Mucosa of descending colon (tissue), 3 donors: ENCODE results near the gene CSNK1G2. TPM values are rescaled to one million over a fixed set of nuclear protein-coding genes. Genes with fewer than 3 reads are reported as not detected.

ENCODE experiments used
- ATAC-seq: fragments of 200-7000 bp; cut with Tn5 transposase; one replicate; pipeline ENCODE4 v1.9.1; 2020; ENCODE audit warnings: mild to moderate bottlenecking, moderate library complexity
- DNase-seq, 3 donors: peaks; one replicate each; pipeline ENCODE4 v3.0.0-alpha.2; 2020
- H3K36me3 ChIP-seq: fragments of 200-600 bp; one replicate; pipeline ENCODE4 v1.8.0; 2021; ENCODE audit warnings: low read depth, mild to moderate bottlenecking
- H3K4me1 ChIP-seq: fragments of 200-600 bp; one replicate; pipeline ENCODE4 v1.8.0; 2021; ENCODE audit warnings: low read depth, mild to moderate bottlenecking
- H3K4me3 ChIP-seq: fragments of 200-600 bp; one replicate; pipeline ENCODE4 v1.8.0; 2021; ENCODE audit warnings: mild to moderate bottlenecking
- H3K9me3 ChIP-seq: fragments of 200-600 bp; one replicate; pipeline ENCODE4 v1.8.0; 2021; ENCODE audit warnings: mild to moderate bottlenecking
- CTCF ChIP-seq: fragments of 200-600 bp; IDR thresholded peaks from one replicate; pipeline ENCODE4 v1.8.0; 2022; ENCODE audit warnings: antibody characterized with exemption, mild to moderate bottlenecking
- intact Hi-C, 2 donors: fragments of 100-400 bp; cut with DNase I in 1 of 2; cut with micrococcal nuclease in 1 of 2; formaldehyde crosslinking; loops; one replicate each; pipeline versions ENCODE4 v1.11.0 to v1.11.1; 2022; cut with DNase I, micrococcal nuclease
- total RNA-seq, 3 donors: library from RNA; stranded (reverse); fragmentation: NEBNext Ultra II Directional in 2 of 3; extraction: Animal tissue kit (Norgen Biotek cat#: 25700) in 2 of 3; gene quantifications; one replicate each; pipeline versions ENCODE4 v1.2.1 to v1.2.4, GENCODE V29; 2021 to 2023
- donor health status: DM: no; HTN: no; CAD: no; lungs with moderate emphysema.
- donor health status: DM: no; HTN: no; CAD: no.
- donor health status: DM: no; HTN: yes; CAD: no.

Gene CSNK1G2
- total RNA-seq, 3 donors from 2014 or later: 51.8 to 58.6 (median 56.7) TPM

- H3K9me3 ChIP-seq: no peaks in the 10 kb centered on the region
- H3K4me1 ChIP-seq: peaks cover 15% of the 10 kb centered on the region
- TF ChIP-seq CTCF: no peak
- H3K4me3 ChIP-seq: no peak overlapping the region
- intact Hi-C loops: no loop called here
- no peak for ATAC-seq
- DNase-seq: no peak
- no peaks in the 10 kb centered on the region for H3K36me3 ChIP-seq
These were observed 2.9 kb upstream of the CSNK1G2 start for GRCh38 chr19:1938071-1938470.

GRCh38 chr19:1942078-1942933 is 1.3 kb downstream of the CSNK1G2 start:
- H3K4me3 ChIP-seq: peak overlapping the region; percentile 59
- H3K9me3 ChIP-seq: no peaks in the 10 kb centered on the region
- ATAC-seq: peak; percentile 62
- no peak for TF ChIP-seq CTCF
- H3K4me1 ChIP-seq: peaks cover 33% of the 10 kb centered on the region
- intact Hi-C loops: no loop called here
- H3K36me3 ChIP-seq: no peaks in the 10 kb centered on the region
- peak; percentile 82 to 90 (median 86) for DNase-seq

- Histone ChIP-seq H3K4me3 (no peak overlapping the region), H3K4me1 (peaks cover 33% of the 10 kb centered on the region), H3K36me3 (no peaks in the 10 kb centered on the region), H3K9me3 (no peaks in the 10 kb centered on the region)
- intact Hi-C loops: no loop called here
- no peak for ATAC-seq
- DNase-seq: peak in 1 of 3 donors; percentile 72
- TF ChIP-seq CTCF: no peak
These were observed 2.1 kb downstream of the CSNK1G2 start for GRCh38 chr19:1942934-1943555.

- Histone ChIP-seq H3K36me3 (no peaks in the 10 kb centered on the region), H3K9me3 (no peaks in the 10 kb centered on the region), H3K4me1 (peaks cover 33% of the 10 kb centered on the region), H3K4me3 (no peak overlapping the region)
- intact Hi-C loops: no loop called here
- ATAC-seq (no peak), DNase-seq (peak in 1 of 3 donors; percentile 66)
- no peak for TF ChIP-seq CTCF
These were observed 2.7 kb downstream of the CSNK1G2 start for GRCh38 chr19:1943661-1944087.

GRCh38 chr19:1944088-1944915 is 3.3 kb downstream of the CSNK1G2 start:
- DNase-seq (peak; percentile 53 to 60 (median 58)), ATAC-seq (no peak)
- no peak for TF ChIP-seq CTCF
- H3K4me3 ChIP-seq: no peak overlapping the region
- peaks cover 33% of the 10 kb centered on the region for H3K4me1 ChIP-seq
- no peaks in the 10 kb centered on the region for H3K9me3 ChIP-seq
- H3K36me3 ChIP-seq: no peaks in the 10 kb centered on the region
- intact Hi-C loops: no loop called here
